Measurements from ENCODE around the gene PSMD1.
"Not testable (repeated sequence)": the region's sequence is repeated elsewhere in the genome, so short reads cannot be mapped to it uniquely, and the experiment has no call there.

Gene PSMD1

DNA sequence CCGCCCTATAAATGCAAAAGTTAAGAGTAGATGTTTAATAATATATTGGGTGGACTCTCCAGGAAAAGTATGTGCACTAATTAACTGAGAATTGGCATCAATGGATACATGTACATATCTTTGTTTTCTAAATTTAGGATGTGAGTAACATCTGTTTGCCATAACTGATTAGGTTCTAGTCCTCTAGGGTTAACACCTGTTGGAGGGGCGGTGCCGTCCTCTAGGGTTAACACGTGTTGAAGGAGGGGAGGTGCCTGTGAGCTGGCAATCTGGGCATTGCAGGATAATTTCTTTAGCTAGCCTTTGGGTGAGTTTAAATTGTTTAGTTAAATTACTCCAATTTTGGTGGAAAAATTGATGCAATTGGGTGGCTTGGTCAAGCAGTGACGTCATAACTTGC lies 37.3 kb downstream of the PSMD1 start:
- Histone ChIP-seq H3K27me3 (ENCODE audit: control insufficient read depth, low read length) (no peaks in the 10 kb centered on the region), H3K4me2 (ENCODE audit: low read length) (no peak overlapping the region), H3K27ac (ENCODE audit: low read depth, low read length) (no peak overlapping the region), H4K20me1 (ENCODE audit: control insufficient read depth, insufficient read depth, low read depth, low read length) (no peaks in the 10 kb centered on the region), H3K4me3 (ENCODE audit: low read length) (no peak overlapping the region), H3K9me2 (replicated peaks; ENCODE audit: control insufficient read depth, low read length) (no peaks in the 10 kb centered on the region), H3K36me3 (ENCODE audit: control insufficient read depth, low read length) (peaks cover 74% of the 10 kb centered on the region), H3K9me3 (ENCODE audit: control insufficient read depth, insufficient read depth, low read length) (peaks cover 6% of the 10 kb centered on the region; the same call in 1 of the 2 replicates), H3F3A (ENCODE audit: control insufficient read depth, insufficient read depth) (no peaks in the 10 kb centered on the region), H3K79me2 (ENCODE audit: control insufficient read depth, low read length) (no peaks in the 10 kb centered on the region), H3K4me1 (ENCODE audit: control insufficient read depth, low read length) (no peaks in the 10 kb centered on the region)
- TF ChIP-seq, protein P1, sequence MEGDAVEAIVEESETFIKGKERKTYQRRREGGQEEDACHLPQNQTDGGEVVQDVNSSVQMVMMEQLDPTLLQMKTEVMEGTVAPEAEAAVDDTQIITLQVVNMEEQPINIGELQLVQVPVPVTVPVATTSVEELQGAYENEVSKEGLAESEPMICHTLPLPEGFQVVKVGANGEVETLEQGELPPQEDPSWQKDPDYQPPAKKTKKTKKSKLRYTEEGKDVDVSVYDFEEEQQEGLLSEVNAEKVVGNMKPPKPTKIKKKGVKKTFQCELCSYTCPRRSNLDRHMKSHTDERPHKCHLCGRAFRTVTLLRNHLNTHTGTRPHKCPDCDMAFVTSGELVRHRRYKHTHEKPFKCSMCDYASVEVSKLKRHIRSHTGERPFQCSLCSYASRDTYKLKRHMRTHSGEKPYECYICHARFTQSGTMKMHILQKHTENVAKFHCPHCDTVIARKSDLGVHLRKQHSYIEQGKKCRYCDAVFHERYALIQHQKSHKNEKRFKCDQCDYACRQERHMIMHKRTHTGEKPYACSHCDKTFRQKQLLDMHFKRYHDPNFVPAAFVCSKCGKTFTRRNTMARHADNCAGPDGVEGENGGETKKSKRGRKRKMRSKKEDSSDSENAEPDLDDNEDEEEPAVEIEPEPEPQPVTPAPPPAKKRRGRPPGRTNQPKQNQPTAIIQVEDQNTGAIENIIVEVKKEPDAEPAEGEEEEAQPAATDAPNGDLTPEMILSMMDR (IDR thresholded peaks at IDR 0.05; ENCODE audit: low read depth, low read length, poor library complexity, severe bottlenecking), result no peak
- no peak for TF ChIP-seq EZH2phosphoT487 (IDR thresholded peaks at IDR 0.05; ENCODE audit: borderline replicate concordance, low read length)

GRCh38 chr2:231094736-231095346 lies 38.2 kb downstream of the PSMD1 start:
- peaks cover 77% of the 10 kb centered on the region for H3K36me3 ChIP-seq (ENCODE audit: control insufficient read depth, low read length)
- no peaks in the 10 kb centered on the region for H4K20me1 ChIP-seq (ENCODE audit: control insufficient read depth, insufficient read depth, low read depth, low read length)
- H3K27ac ChIP-seq (ENCODE audit: low read depth, low read length), result no peak overlapping the region
- TF ChIP-seq EZH2phosphoT487 (IDR thresholded peaks at IDR 0.05; ENCODE audit: borderline replicate concordance, low read length), result no peak
- TF ChIP-seq, protein P1 (IDR thresholded peaks at IDR 0.05; ENCODE audit: low read depth, low read length, poor library complexity, severe bottlenecking), result no peak
- no peaks in the 10 kb centered on the region for H3K27me3 ChIP-seq (ENCODE audit: control insufficient read depth, low read length)
- H3K4me3 ChIP-seq (ENCODE audit: low read length), result no peak overlapping the region
- no peaks in the 10 kb centered on the region for H3F3A ChIP-seq (ENCODE audit: control insufficient read depth, insufficient read depth)
- no peaks in the 10 kb centered on the region for H3K79me2 ChIP-seq (ENCODE audit: control insufficient read depth, low read length)
- no peaks in the 10 kb centered on the region for H3K9me2 ChIP-seq (replicated peaks; ENCODE audit: control insufficient read depth, low read length)
- no peak overlapping the region for H3K4me2 ChIP-seq (ENCODE audit: low read length)
- peaks cover 15% of the 10 kb centered on the region for H3K9me3 ChIP-seq (ENCODE audit: control insufficient read depth, insufficient read depth, low read length)
- H3K4me1 ChIP-seq (ENCODE audit: control insufficient read depth, low read length), result no peaks in the 10 kb centered on the region

DNA sequence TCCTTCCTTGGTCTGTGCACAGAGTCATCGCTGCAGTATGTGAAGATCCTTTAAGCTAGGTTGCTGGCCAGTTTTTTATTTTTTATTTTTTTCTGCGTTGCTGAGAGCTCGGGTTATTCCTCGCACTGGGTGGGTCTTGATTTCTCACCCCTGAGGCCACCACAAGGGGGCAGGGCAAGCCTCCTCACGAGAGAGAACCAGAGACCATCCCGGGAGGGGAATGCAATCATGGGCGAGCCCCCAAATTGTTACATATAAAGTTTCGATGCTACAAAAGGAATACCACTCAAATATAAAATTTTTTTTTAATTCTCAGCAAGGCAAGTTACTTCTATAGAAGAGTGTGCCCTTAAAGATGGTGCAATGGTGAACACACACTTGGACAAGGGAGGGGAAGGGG lies 43.3 kb downstream of the PSMD1 start:
- H4K20me1 ChIP-seq (ENCODE audit: control insufficient read depth, insufficient read depth, low read depth, low read length), result no peaks in the 10 kb centered on the region
- H3K4me1 ChIP-seq (ENCODE audit: control insufficient read depth, low read length), result peaks cover 10% of the 10 kb centered on the region
- H3K27me3 ChIP-seq (ENCODE audit: control insufficient read depth, low read length), result no peaks in the 10 kb centered on the region
- no peak overlapping the region for H3K27ac ChIP-seq (ENCODE audit: low read depth, low read length)
- H3K9me3 ChIP-seq (ENCODE audit: control insufficient read depth, insufficient read depth, low read length), result peaks cover 21% of the 10 kb centered on the region
- H3K9me2 ChIP-seq (replicated peaks; ENCODE audit: control insufficient read depth, low read length), result no peaks in the 10 kb centered on the region
- H3K4me3 ChIP-seq (ENCODE audit: low read length), result no peak overlapping the region
- peaks cover 4% of the 10 kb centered on the region for H3K79me2 ChIP-seq (ENCODE audit: control insufficient read depth, low read length)
- no peak overlapping the region for H3K4me2 ChIP-seq (ENCODE audit: low read length)
- peaks cover 60% of the 10 kb centered on the region for H3K36me3 ChIP-seq (ENCODE audit: control insufficient read depth, low read length)
- TF ChIP-seq, protein P1 (IDR thresholded peaks at IDR 0.05; ENCODE audit: low read depth, low read length, poor library complexity, severe bottlenecking), result no peak
- TF ChIP-seq EZH2phosphoT487 (IDR thresholded peaks at IDR 0.05; ENCODE audit: borderline replicate concordance, low read length), result no peak
- H3F3A ChIP-seq (ENCODE audit: control insufficient read depth, insufficient read depth), result peaks cover 16% of the 10 kb centered on the region

DNA sequence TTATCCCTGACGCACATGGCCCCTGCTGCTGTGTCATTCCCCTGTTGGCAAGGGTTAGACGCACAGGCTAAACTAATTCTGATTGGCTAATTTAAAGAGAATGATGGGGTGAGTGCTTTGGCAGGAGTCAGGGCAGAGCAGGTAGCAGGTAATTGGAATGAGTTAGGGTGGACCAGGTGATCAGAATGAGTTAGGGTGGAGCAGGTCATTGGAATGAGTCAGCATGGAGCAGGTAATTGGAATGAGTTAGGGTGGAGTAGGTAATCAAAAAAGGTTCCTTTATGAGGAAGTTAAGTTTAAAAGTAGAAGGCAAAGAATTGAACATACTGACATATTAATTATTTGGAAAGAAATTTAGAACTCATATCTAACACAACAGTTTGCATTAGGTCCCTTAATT lies 43.7 kb downstream of the PSMD1 start:
- not testable (repeated sequence) for H3K4me1 ChIP-seq (ENCODE audit: control insufficient read depth, low read length); H3K27me3 ChIP-seq (ENCODE audit: control insufficient read depth, low read length); H3K4me3 ChIP-seq (ENCODE audit: low read length); H3K4me2 ChIP-seq (ENCODE audit: low read length); H4K20me1 ChIP-seq (ENCODE audit: control insufficient read depth, insufficient read depth, low read depth, low read length); H3K79me2 ChIP-seq (ENCODE audit: control insufficient read depth, low read length); H3K9me2 ChIP-seq (replicated peaks; ENCODE audit: control insufficient read depth, low read length); H3K27ac ChIP-seq (ENCODE audit: low read depth, low read length)
- Histone ChIP-seq H3K36me3 (ENCODE audit: control insufficient read depth, low read length) (peaks cover 60% of the 10 kb centered on the region), H3F3A (ENCODE audit: control insufficient read depth, insufficient read depth) (peaks cover 16% of the 10 kb centered on the region), H3K9me3 (ENCODE audit: control insufficient read depth, insufficient read depth, low read length) (peaks cover 21% of the 10 kb centered on the region)
